T-helper 2 cell treated with Interferon-gamma antibody and Interleukin-4, amounts not matched to agents 100 ng/mL and 5 ng/mL, for 36 hours (primary cell): ENCODE results near the gene ZNF862. TPM values are rescaled to one million over a fixed set of nuclear protein-coding genes. Genes with fewer than 3 reads are reported as not detected.

ENCODE experiments used
- intact Hi-C: fragments of 100-400 bp; cut with micrococcal nuclease; formaldehyde crosslinking; loops from one replicate; pipeline ENCODE4 v1.15.1; 2023
- total RNA-seq: library from RNA; stranded (reverse); gene quantifications from 2 replicates; pipeline ENCODE4 v1.2.3, GENCODE V29; 2022

ZNF862 gene
- 21.8 and 24.3 TPM in 2 replicates for total RNA-seq

DNA sequence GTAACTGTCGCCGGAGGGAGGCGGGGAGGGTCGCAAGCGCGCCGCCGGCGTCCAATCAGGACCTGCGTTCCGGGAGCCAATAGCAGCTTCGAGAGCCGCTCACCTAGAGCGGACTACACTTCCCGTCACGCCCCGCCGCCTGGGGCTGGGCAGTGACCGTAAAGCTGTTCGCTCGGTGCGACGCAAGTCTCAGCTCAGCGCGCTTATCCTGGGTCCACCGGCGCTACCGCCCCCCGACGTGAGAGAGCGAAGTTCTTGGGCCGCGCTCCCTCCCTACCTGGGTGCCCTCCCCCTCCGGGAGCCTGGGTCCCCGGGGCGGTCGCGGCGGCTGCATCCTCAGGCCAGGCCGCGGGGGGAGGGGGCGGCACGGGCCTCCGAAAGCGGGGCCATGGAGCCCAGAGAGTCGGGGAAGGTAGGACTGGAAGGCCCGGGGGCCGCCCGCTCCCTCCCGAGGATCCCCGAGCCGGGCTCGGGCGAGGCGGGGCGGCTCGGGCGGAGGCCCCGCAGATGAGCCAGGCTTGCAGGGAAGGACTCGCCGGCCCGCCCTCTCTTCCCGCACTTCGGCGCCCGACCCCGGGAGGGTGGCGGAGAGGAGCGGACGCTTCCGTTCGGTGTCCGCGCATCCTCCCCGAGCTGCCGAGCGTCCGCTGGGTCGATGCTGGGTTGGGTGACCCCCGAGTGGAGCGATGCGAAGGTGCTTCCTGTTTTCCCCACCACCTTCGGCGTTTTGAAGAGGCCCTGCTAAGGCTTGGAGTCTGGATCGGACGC is at the start of gene ZNF862:
Gene ZNF862 (plus strand): TSS at position 152 of the 768 bp plus-strand sequence. CDS start 237 bp downstream, at position 389.
- intact Hi-C loops, result loop anchor here (1.0 to 2.0 kb wide), 7 partner anchors 27 to 1389 kb away; partner anchors contain the start of genes ABCF2, ATP6V0E2, PDIA4 and ZNF746

DNA sequence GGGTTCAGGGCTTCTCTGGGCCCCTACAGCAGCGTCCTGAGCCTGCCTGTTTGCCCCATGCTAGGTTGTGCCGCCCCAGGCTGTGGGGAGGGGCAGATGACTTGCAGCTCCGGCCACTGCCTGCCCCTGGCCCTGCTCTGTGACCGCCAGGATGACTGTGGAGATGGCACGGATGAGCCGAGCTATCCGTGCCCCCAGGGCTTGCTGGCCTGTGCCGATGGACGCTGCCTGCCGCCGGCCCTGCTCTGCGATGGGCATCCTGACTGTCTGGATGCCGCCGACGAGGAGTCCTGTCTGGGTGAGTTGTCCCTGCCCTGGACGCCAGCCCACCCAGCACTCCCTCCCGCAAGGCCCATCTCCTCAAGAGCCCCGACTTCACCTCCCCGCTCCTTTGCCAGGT is 49.1 kb upstream of the ZNF862 start:
- intact Hi-C loops, result no loop called here

DNA sequence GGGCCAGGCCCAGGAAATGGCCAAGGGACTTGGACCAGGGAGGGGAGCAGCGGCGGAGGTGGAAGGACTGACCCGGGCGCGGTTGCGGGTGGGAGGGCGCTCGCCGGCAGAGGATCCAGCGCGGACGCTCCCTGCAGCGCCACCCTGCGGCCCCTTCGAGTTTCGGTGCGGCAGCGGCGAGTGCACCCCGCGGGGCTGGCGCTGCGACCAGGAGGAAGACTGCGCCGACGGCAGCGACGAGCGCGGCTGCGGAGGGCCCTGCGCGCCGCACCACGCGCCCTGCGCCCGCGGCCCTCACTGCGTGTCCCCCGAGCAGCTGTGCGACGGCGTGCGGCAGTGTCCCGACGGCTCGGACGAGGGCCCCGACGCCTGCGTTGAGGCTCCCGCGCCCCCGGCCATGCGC is 48.0 kb upstream of the ZNF862 start:
- intact Hi-C loops, result loop anchor here (10.0 kb wide), 1 partner anchor 125 kb away; no protein-coding TSS in a partner anchor

DNA sequence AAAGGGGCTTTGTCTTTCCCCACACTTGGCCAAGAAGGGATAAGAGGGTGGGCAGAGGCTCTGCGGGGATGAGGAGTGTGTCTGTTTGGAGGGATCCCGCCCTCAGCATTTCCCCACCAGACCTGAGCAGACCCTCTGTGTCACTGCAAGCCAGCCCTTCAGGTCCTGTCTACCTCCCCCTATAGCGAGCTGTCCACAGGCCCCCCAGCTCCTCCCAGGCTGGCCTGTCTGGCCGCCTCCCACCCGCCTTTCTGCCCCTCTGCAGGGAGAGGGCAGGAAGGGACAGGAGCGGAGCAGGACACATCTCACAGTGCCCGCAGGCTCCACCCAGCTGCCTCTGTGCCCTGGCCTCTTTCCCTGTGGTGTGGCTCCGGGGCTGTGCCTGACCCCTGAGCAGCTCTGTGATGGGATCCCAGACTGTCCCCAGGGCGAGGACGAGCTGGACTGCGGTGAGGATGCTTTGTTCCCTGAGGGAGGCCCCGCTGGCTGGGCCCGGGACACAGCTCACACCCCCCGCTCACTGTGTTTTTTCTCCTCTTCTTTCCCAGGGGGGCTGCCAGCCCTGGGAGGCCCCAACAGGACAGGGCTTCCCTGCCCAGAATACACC is 47.3 kb upstream of the ZNF862 start:
- intact Hi-C loops, result loop anchor here (10.0 kb wide), 1 partner anchor 126 kb away; no protein-coding TSS in a partner anchor

DNA sequence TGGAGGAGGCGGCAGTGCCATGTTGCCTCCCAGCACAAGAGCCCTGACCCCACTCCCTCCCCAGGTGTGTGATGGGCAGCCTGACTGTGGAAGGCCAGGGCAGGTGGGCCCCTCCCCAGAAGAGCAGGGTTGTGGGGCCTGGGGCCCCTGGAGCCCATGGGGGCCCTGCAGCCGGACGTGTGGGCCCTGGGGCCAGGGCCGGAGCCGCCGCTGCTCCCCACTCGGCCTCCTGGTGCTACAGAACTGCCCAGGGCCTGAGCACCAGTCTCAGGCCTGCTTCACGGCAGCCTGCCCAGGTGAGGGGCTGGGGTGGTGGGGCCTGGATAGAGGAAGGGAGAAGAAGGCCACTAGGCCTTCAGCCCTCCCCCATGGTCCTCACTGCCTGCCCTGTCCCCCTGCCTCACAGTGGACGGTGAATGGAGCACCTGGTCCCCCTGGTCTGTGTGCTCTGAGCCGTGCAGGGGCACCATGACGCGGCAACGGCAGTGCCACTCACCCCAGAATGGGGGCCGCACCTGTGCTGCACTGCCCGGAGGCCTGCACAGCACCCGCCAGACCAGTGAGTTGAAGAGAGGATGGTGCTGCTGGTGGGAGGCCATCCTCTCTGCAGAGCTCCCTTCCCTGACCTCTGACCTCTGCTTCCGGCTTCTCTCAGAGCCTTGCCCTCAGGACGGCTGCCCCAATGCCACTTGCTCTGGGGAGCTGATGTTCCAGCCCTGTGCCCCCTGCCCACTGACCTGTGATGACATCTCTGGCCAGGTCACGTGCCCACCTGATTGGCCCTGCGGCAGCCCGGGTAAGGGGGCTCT is 46.6 kb upstream of the ZNF862 start:
- intact Hi-C loops, result loop anchor here (10.0 kb wide), 1 partner anchor 127 kb away; no protein-coding TSS in a partner anchor

DNA sequence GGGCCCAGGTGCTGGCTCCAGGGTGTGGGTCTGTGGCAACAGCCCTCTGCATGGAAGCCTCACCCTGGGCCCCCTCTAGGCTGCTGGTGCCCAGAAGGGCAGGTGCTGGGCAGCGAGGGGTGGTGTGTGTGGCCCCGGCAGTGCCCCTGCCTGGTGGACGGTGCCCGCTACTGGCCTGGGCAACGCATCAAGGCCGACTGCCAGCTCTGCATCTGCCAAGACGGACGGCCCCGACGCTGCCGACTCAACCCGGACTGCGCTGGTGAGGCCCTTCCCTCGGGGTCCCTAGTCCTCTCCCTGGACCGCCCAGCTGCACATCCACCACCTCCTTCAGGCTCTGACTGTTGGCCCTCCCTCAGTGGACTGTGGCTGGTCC is 46.0 kb upstream of the ZNF862 start:
- intact Hi-C loops, result loop anchor here (10.0 kb wide), 1 partner anchor 127 kb away; no protein-coding TSS in a partner anchor

DNA sequence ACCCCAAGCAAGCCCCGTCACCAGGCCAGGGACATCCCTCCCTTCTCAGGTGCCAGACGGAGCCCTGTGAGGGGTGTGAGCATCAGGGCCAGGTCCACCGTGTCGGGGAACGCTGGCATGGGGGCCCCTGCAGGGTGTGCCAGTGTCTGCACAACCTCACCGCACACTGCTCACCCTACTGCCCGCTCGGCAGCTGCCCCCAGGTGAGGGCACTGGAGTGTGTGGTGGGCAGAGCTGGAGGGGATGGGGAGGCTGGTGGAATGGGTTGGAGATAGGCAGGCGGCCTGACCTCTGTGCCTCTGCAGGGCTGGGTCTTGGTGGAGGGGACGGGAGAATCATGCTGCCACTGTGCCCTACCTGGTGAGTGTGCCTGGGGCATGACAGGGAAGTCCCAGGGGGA is 44.9 kb upstream of the ZNF862 start:
- intact Hi-C loops, result loop anchor here (10.0 kb wide), 1 partner anchor 128 kb away; no protein-coding TSS in a partner anchor

DNA sequence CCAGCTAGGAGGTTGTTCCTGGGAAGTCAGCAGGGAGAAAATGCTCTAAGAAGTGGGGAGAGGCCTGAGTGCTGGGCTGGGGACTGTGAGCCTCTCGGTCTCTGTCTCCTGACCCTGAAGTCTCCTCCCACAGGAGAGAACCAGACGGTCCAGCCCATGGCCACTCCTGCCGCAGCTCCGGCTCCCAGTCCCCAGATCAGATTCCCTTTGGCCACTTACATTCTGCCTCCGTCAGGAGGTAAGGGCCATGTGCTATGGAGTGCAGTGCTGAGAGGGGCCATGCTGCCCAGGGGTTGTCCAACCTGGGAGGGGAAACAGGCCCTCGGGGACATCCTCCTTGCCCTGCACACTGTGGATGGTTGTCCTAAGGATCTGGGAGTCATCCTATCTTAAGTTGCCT is 43.5 kb upstream of the ZNF862 start:
- intact Hi-C loops, result loop anchor here (10.0 kb wide), 1 partner anchor 130 kb away; no protein-coding TSS in a partner anchor

DNA sequence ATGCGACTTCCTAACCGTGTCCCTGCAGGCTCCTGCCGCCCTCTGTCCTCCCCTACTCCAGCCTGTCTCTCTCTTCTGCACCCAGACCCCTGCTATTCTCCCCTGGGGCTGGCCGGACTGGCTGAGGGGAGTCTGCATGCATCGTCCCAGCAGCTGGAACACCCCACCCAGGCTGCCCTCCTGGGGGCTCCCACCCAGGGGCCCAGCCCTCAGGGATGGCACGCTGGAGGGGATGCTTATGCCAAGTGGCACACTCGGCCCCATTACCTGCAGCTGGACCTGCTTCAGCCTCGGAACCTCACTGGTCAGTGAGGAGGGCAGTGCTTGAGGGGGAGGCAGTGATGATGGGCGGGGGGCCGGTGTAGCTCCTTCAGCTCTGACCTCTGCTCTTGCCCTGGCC is 43.0 kb upstream of the ZNF862 start:
- intact Hi-C loops, result loop anchor here (10.0 kb wide), 1 partner anchor 130 kb away; no protein-coding TSS in a partner anchor

DNA sequence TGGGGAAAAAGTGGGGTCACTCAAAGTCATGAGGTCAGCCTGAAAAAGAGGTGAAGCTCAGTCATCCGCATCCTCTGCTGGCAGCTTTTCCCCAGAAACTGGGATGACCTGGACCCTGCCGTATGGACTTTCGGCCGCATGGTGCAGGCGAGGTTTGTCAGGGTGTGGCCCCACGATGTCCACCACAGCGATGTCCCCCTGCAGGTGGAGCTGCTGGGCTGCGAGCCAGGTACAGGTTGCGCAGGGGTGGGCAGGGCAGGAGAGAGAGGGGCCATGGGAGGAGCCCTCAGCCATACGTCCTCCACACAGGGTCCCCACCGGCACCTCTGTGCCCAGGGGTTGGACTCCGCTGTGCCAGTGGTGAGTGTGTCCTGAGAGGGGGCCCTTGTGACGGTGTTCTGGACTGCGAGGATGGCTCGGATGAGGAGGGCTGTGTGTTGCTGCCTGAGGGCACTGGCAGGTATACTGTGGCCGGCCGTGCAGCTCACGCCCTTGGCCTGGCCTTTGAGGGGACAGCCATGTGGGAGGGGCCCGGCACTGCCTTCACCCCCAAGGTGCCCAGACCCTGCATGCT is 41.8 kb upstream of the ZNF862 start:
- intact Hi-C loops, result loop anchor here (10.0 kb wide), 1 partner anchor 132 kb away; no protein-coding TSS in a partner anchor

DNA sequence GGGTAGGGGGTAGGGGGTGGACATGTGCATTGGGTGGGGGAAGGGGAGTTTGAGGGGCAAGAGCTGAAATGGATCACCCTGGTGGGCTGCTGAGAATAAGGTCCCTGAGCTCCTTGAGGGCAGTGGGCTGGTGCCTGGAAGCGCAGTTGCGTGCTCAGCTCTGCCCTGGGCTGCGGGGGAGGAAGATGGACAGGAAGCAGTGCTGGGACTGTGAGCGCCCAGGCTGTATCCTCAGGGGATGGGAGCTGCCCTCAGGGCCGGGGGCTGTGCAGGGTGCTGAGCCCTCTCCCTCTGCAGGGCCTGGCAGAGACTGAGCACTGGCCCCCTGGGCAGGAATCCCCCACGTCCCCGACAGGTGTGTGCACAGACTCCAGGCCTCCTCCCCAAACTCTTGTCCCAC is 40.4 kb upstream of the ZNF862 start:
- intact Hi-C loops, result loop anchor here (10.0 kb wide), 1 partner anchor 133 kb away; no protein-coding TSS in a partner anchor

DNA sequence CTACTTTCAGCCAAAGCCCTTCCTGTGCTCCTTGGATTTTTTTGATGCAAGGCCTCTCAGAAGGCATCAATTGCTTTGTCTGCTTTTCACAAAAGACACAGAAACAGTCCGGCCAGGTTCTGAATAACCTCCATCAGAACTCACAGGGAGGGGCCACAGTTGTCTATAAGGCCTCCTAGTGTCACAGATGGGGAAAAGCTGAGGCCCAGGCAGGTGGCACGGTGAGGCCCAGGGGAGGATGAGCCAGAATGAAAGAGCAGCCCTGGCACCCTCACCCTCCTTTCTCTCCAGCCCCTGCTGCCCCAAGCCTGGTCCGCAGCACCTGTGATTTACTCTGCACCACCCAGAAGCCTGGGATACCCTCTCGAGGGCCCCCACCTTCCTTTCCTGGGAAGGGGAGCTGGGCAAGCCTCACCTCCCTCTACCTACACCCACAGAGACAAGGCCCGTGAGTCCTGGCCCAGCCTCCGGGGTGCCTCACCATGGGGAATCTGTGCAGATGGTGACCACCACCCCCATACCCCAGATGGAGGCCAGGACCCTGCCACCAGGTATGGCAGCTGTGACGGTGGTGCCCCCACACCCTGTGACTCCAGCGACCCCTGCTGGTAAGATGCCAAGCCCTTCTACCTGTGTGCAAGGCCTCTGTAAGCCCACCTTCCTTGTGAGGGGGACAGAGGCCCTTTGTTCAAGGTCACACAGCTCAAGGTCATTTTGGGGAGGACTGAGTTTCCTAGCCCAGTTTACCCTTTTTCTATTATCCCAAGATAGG is 38.6 kb upstream of the ZNF862 start:
- intact Hi-C loops, result loop anchor here (10.0 kb wide), 1 partner anchor 135 kb away; no protein-coding TSS in a partner anchor

DNA sequence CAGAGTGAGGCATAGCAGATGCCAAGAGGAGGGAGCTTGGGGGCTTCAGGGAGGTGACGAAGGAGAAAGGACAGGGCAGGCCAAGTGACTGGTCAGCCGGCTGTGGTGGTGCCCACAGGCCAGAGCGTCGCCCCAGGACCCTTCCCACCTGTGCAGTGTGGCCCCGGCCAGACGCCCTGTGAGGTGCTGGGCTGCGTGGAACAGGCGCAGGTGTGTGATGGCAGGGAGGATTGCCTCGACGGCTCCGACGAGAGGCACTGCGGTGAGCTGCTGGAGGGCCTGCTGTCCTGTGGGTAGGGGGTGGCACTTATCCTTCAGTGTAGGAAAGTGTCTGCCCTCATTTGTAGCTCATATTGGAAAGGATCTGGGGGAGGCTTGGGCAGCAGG is 38.0 kb upstream of the ZNF862 start:
- intact Hi-C loops, result no loop called here

DNA sequence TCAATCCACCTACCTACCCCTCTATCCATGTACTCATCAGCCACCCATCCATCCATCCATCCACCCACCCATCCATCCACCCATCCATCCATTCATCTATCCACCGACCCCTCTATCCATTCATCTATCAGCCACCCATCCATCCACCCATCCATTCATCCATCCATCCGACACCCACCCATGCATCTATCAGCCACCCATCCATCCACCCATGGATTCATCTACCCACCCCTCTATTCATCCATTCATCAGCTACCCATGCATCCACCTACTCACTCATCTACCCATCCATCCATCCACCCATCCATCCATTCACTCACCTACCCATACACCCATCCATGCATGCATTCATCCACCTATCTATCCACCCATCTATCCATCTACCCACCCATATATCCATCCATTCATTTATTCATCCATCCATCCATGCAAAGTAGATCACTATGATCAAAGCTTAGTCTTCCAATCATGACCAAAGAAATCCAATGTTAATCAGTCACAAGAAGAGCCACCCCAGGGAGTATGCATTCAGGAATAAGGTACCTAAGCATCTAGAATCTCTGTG is 37.1 kb upstream of the ZNF862 start:
- intact Hi-C loops, result no loop called here

DNA sequence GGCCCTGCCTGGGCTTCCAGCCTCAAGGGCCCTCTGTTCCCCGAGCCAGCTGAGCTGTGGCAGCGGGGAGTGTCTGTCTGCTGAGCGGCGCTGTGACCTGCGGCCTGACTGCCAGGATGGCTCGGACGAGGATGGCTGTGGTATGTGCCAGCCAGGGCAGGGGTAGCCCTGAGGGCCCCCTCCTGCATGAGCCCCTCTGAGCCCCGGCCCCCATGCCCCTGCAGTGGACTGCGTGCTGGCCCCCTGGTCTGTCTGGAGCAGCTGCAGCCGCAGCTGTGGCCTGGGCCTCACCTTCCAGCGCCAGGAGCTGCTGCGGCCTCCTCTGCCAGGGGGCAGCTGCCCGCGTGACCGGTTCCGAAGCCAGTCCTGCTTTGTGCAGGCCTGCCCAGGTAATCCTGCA is 36.4 kb upstream of the ZNF862 start:
- intact Hi-C loops, result no loop called here

DNA sequence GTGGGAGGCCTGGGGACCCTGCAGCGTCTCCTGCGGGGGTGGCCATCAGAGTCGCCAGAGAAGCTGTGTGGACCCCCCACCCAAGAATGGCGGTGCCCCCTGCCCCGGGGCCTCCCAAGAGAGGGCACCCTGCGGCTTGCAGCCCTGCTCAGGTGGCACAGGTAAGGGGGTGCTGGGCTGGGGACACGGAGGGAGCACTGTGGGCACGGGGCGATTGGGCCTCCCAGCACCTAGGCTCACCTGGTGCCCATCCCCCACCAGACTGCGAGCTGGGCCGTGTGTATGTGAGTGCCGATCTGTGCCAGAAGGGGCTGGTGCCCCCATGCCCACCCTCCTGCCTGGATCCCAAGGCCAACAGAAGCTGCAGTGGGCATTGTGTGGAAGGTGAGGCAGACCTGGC is 35.2 kb upstream of the ZNF862 start:
- intact Hi-C loops, result no loop called here

DNA sequence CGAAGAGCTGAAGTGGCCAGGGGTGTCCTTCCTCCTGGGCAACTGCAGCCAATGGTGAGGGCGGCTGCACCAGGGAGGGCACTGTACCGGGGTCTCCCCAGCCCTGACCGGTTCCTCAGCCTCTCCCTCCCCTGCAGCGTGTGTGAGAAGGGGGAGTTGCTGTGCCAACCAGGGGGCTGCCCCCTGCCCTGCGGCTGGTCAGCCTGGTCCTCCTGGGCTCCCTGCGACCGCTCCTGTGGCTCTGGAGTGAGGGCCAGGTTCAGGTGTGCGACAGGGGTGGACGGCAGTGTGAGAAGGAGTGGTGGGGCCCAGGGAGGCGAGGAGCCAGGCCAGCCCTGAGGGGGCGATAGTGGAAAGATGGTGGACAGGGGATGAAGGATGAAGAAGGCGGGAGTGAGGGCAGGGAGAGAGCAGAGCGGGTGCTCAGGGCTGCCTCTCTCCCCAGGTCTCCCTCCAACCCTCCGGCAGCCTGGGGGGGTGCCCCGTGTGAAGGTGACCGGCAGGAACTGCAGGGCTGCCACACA is 34.6 kb upstream of the ZNF862 start:
- intact Hi-C loops, result no loop called here

DNA sequence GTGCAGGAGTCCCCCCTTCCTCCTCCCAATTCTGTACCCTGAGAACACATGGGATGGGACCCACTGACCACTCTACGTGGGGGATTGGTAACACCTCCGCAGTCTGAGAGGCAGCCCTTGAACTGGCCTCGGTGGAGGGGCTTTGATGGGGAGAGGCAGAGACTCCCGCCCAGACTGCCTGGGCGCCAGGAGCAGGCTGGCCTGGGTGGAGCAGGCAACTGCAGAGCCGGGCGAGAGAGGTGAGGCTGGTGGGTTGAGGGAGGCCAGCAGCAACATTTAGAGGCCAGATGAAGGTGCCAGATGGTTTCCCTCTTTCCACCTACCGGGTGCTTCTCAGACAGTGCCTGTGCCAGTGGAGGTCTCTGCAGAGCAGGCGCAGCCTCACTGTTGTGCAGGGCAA is 34.1 kb upstream of the ZNF862 start:
- intact Hi-C loops, result no loop called here

DNA sequence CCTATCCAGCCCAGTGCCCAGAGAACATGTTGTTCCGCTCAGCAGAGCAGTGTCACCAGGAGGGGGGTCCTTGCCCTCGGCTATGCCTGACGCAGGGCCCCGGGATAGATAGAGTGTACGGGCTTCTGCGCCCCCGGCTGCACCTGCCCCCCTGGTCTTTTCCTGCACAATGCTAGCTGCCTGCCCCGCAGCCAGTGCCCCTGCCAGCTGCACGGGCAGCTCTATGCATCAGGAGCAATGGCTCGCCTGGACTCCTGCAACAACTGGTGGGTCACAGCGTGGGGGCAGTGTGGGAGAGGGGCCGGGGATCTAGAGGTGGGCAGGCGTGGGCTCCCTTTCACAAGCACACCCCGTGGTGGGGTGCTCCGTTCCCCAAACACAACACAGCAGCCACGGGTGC is 31.4 kb upstream of the ZNF862 start:
- intact Hi-C loops, result no loop called here

DNA sequence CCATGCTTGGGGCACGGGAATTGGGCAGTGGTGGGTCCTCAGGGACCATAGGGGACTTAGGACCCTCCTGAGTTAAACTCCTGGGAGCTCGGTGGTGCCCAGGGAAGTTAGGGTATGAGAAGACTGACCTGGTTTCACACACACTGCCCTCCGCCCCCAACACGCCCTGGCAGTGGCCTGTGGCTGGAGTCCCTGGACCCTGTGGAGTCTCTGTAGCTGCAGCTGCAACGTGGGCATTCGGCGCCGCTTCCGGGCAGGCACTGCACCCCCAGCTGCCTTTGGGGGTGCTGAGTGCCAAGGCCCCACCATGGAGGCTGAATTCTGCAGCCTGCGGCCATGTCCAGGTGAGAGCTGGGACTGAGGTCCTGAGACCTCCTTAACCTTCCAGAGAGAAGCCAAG is 29.9 kb upstream of the ZNF862 start:
- intact Hi-C loops, result no loop called here
